GM18907 (cell line): ENCODE results near the gene E2F1.
"Not testable (repeated sequence)": the region's sequence is repeated elsewhere in the genome, so short reads cannot be mapped to it uniquely, and the experiment has no call there.

Source experiments
- ATAC-seq: cut with Tn5 transposase; IDR thresholded peaks from one replicate; pipeline ENCODE4 v1.9.1; 2021; ENCODE audit warnings: mild to moderate bottlenecking, moderate library complexity; ENCODE audit not compliant: unreplicated experiment

The E2F1 gene

GRCh38 chr20:33646191-33646590 is 40.0 kb downstream of the E2F1 start:
- no peak for ATAC-seq

GRCh38 chr20:33645396-33645795 is 40.8 kb downstream of the E2F1 start:
- no peak for ATAC-seq

- ATAC-seq, result no peak
These were observed 41.2 kb downstream of the E2F1 start for GRCh38 chr20:33645072-33645358.

- no peak for ATAC-seq
These were observed 41.7 kb downstream of the E2F1 start for GRCh38 chr20:33644313-33645071.

DNA sequence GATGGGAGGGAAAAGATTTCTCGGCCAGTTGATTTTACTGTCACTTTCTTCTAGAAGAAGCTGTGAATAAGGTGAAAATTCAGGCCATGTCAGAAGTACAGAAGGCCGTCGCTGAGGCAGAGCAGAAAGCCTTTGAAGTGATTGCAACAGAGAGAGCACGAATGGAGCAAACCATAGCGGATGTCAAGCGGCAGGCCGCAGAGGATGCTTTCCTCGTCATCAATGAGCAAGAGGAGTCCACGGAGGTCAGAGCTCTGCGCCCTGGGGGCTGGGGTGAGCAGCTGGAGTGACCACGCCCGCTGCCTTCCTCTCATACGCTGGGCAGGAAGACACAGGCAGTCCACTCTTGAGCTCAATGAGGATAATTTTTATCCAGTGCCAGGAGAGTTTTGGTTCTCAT is 45.9 kb downstream of the E2F1 start:
- ATAC-seq, result no peak

GRCh38 chr20:33636776-33637175 is 49.4 kb downstream of the E2F1 start:
- ATAC-seq, result no peak

DNA sequence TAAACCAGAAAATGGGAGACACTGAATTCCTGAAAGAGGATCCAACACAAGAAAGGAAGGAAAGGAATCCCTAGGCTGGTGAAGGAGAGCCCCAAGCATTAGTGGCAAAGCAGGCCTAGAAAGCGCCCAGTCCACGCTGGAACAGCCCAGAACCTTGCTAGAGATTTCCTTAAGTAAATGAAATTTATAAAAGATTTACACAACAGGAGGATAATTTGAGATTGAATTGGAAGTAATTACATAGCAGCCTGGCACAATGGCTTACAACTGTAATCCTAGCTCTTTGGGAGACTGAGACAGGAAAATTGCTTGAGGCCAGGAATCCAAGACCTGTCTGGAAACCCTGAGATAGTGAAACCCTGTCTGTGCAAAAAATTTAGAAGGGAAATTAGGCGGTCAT is 50.8 kb downstream of the E2F1 start:
- ATAC-seq, result no peak

DNA sequence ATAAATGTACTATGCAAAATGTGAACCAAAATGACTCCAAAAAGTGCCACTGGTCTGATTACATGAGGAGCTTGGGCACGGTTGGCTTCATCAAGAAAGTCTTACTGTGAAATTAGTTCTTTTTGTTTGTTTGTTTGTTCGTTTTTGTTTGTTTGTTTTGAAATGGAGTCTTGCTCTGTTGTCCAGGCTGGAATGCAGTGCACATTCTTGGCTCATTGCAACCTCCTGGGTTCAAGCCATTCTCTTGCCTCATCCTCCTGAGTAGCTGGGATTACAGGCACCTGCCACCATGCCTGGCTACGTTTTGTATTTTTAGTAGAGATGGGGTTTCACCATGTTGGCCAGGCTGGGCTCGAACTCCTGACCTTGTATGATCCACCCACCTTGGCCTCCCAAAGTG is 54.3 kb downstream of the E2F1 start:
- not testable (repeated sequence) for ATAC-seq

- no peak for ATAC-seq
These were observed 55.7 kb downstream of the E2F1 start for GRCh38 chr20:33630507-33630906.

DNA sequence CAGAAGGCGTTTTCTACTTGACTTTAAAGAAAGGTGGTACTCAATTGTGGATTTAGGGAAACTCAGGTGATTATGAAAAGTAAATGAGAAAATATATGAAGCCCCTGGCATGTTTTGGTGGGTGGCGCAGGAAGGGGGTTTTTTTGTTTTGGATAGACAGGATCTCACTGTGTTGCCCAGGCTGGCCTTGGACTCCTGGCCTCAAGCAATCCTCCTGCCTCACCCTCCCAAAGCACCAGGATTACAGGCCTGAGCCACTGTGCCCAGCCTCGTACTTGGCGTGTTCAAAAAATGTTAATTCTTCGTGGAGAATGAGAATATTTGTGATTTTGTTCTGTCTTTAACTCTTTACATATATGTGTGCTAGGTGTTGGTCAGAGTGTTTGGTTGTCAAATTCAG is 56.2 kb downstream of the E2F1 start:
- no peak for ATAC-seq

DNA sequence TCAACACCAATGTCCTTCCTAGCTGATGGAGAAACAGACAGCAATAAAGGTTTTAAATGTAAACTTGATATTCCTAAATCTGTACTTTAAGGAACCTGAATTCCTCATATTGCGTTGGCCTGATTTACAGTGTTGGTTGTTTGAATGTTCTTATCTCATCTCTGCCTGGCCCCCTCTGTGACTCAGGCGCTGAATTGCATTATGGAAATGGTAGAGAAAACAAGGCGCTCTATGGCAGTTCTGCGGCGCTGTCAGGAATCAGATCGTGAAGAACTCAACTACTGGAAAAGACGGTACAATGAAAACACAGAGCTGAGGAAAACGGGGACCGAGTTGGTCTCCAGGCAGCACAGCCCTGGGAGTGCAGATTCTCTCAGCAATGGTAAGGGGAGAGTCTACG is 56.7 kb downstream of the E2F1 start:
- no peak for ATAC-seq

- ATAC-seq, result no peak
These were observed 58.5 kb downstream of the E2F1 start for GRCh38 chr20:33627577-33628216.

DNA sequence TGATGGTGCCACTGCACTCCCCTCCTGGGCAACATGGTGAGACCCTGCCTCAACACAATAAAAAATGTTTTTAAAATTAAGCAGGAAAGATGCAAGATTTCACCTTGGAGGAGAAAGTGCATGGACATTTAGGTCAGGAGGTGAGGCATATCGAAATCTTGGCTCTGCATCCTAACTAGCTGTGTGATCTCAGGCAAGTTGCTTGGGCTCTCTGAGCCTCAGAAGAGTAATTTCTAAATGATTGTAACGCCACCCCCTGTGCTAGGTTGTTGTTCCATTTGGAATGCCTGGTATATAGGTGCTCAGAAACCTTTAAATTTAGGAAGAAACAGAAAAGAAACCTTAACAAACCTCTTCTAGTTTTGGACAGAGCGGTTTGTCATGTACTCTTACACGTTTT is 60.0 kb downstream of the E2F1 start:
- no peak for ATAC-seq
